Activated T-helper 2 cell treated with anti-CD3 and anti-CD28 coated beads, Interferon-gamma antibody, Interleukin-2, Interleukin-4, amounts not matched to agents 10 μg/mL and 5 μg/mL and 100 μg/mL, durations not matched to agents 14 hours and 24 hours and 36 hours (primary cell): ENCODE results near the gene LONP2. TPM values are rescaled to one million over a fixed set of nuclear protein-coding genes. Genes with fewer than 3 reads are reported as not detected.
A peak's percentile ranks its signal among the peaks of the same experiment; 100 is the strongest.
"Not testable (repeated sequence)": the region's sequence is repeated elsewhere in the genome, so short reads cannot be mapped to it uniquely, and the experiment has no call there.

ENCODE experiments used
- DNase-seq: peaks from one replicate; pipeline ENCODE4 v3.0.0; 2021; ENCODE audit warnings: low spot score
- H3K27ac Mint-ChIP-seq: one replicate; pipeline ENCODE4 v1.8.0; 2021; ENCODE audit warnings: mixed read lengths
- H3K27me3 Mint-ChIP-seq: one replicate; pipeline ENCODE4 v1.8.0; 2021; ENCODE audit warnings: low read depth, mixed read lengths
- H3K36me3 Mint-ChIP-seq: one replicate; pipeline ENCODE4 v1.8.0; 2021; ENCODE audit warnings: low read depth, mixed read lengths
- H3K4me1 Mint-ChIP-seq: one replicate; pipeline ENCODE4 v1.8.0; 2021; ENCODE audit warnings: low read depth, mixed read lengths
- H3K4me3 Mint-ChIP-seq: one replicate; pipeline ENCODE4 v1.8.0; 2021; ENCODE audit warnings: low read depth, mild to moderate bottlenecking, moderate library complexity, mixed read lengths
- H3K9me3 Mint-ChIP-seq: one replicate; pipeline ENCODE4 v1.8.0; 2021; ENCODE audit warnings: mixed read lengths
- intact Hi-C: fragments of 100-400 bp; cut with micrococcal nuclease; formaldehyde crosslinking; loops from one replicate; pipeline ENCODE4 v1.15.1; 2023
- total RNA-seq: library from RNA; stranded (reverse); gene quantifications from 2 replicates; pipeline ENCODE4 v1.2.3, GENCODE V29; 2022

Gene LONP2
- total RNA-seq, 1 donor from 2014 or later: 54.2 TPM

DNA sequence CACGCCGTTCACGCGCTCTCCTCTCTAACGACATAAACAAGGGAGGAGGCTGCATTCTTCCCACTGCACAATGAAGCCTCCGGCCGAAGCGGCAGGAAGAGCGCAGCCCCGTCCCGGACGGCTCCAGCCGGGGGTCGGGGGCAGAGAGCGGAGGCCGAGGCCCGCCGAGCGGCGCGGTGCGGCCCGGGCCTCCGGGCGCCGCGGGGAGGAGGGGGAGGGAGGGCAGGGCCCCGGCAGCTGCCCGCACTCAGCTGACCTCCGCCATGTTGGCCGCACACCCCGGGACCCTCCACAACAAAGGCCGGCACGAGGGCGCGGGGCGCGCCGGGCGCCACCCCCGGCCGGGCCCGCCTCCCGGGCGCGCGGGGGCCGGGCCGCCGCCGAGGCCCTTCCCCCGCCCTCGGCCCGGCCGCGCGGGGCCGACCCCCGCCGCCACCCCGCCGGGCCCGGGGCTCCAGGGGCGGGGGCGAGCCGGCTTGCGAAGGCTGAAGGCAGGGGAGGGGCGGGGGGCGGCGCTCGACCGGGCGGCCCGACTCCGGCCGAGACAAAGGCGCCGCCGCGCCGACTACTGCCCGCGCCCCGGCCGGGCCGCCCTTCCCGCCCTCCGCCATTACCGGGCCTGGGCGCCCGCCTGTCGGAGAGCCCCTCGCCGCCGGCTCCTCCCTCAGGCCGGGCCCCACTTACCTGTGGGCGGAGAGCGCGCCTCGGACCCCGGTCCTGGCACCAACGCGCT lies 140.6 kb downstream of the LONP2 start:
- intact Hi-C loops: loop anchor here (2.0 to 5.0 kb wide), 4 partner anchors 73 to 1557 kb away; no protein-coding TSS in a partner anchor
- peak overlapping the region; percentile 94 for H3K4me3 Mint-ChIP-seq
- peak overlapping the region; percentile 88 for H3K27ac Mint-ChIP-seq
- H3K9me3 Mint-ChIP-seq: no peaks in the 10 kb centered on the region
- DNase-seq: peak; percentile 26
- H3K27me3 Mint-ChIP-seq: no peaks in the 10 kb centered on the region
- H3K36me3 Mint-ChIP-seq: no peaks in the 10 kb centered on the region
- peaks cover 27% of the 10 kb centered on the region for H3K4me1 Mint-ChIP-seq

DNA sequence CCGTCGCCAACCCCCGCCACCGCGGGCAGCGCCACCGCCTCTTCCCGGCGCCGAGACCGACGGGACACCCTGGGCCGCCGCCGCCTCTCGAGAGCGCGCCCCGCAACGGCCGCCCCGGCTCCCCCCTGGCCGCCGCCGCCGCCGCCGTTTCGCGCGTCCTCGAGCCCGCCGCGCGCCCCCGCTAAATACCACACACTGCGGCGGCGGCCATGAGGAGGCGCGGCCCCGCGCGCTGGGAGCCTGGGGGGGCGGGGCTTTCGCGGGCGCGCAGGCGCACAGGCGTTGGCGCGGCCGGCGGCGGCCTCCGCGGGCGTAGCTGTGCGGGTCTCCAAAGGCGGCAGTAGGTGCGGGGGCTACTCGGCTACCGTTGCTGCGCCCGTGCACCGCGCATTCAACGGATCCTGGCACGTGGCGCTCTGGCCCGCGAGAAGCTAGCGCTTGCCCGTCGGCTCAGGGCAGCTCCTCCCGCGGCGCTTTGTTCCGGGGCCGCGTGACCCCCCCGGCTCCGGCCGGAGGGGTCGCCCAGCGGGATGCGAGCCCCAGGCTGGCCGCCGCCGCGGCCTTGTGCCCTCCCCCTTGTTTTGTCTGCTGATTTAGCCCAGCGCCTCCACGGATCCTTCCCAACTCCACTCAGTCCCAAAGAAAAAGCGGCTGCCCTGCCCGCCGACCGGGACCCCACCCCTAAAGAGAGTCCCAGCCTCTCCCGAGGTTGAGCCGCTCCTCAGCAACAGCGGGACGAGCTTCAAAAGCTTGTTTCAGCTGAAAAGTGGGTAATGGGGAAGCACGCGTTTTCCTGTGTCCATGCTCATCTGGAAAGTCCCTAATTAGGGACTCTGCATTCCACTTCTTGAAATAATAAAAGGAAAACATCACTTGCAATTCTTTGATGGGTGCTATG lies 141.4 kb downstream of the LONP2 start, which contains the start of gene SIAH1:
TSS of gene SIAH1 (minus strand) at position 161 of the 898 bp plus-strand sequence. CDS start 22,985 bp downstream, outside the sequence.
- Mint-ChIP-seq H3K4me1 (peaks cover 23% of the 10 kb centered on the region), H3K27ac (peak within 1 kb of the TSS; percentile 92), H3K27me3 (no peaks in the 10 kb centered on the region), H3K36me3 (no peaks in the 10 kb centered on the region), H3K9me3 (no peaks in the 10 kb centered on the region), H3K4me3 (peak within 1 kb of the TSS; percentile 94)
- intact Hi-C loops: loop anchor here (2.0 to 5.0 kb wide), 3 partner anchors 72 to 227 kb away; no protein-coding TSS in a partner anchor
- peak; percentile 86 for DNase-seq

DNA sequence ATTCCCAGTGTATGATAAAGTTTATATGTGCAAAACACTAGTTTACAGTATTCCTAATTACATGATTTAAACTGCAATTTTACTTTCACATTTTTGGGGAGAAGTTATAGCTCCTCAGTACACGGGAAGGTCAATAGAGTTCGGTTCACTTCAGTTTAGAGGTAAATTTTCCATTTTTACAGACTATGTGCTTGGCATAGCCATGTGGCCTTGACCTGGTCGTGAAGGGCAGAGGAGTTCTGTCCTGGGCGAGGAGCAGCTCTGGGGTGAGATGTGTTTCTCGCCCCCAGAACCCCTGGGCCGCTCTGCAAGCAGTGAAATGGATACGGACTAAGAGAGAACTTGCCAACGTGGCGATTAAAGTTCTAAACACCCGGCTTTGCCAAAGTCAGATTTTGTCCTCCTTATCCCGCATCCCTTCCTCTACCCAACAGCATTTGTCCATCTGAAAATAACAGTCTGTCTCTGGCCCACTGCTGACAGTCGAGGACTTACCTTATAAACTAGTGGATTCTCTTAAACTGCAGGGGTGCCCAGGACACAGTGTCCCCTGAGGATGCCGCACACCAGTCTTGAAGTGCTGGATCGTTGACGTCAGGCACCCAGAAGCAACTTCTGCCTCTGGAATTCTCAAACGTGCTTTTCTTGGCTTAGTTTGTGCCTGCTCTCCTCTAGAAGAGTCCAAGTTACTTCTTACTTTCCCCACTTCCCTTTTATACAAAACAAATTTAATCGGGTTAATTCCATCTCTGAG lies 142.6 kb downstream of the LONP2 start:
- no peaks in the 10 kb centered on the region for H3K9me3 Mint-ChIP-seq
- intact Hi-C loops: loop anchor here (5.0 kb wide), 2 partner anchors 71 to 171 kb away; no protein-coding TSS in a partner anchor
- H3K4me1 Mint-ChIP-seq: peaks cover 16% of the 10 kb centered on the region
- peak overlapping the region; percentile 22 for H3K4me3 Mint-ChIP-seq
- no peak for DNase-seq
- no peaks in the 10 kb centered on the region for H3K27me3 Mint-ChIP-seq
- no peaks in the 10 kb centered on the region for H3K36me3 Mint-ChIP-seq
- no peak overlapping the region for H3K27ac Mint-ChIP-seq

DNA sequence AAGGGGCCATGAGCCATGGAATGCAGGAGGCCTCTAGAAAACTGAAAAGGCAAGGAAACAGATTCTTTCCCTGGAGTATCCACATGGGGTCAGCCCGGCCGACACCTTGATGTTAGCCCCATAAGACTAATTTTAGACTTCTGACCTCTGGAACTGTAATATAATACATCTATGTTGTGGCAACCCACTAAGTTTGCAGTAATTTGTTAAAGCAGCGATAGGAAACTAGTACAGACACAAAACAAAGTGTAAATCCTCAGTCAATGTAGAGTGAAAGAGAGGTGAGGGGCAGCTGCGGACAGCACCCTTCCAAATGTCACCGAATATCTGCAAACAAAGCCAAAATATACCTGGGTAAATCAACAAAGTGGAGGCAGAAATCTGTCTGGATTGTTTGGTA lies 148.3 kb downstream of the LONP2 start:
- no peaks in the 10 kb centered on the region for H3K9me3 Mint-ChIP-seq
- intact Hi-C loops: no loop called here
- no peak overlapping the region for H3K4me3 Mint-ChIP-seq
- no peaks in the 10 kb centered on the region for H3K27me3 Mint-ChIP-seq
- no peak overlapping the region for H3K27ac Mint-ChIP-seq
- no peaks in the 10 kb centered on the region for H3K36me3 Mint-ChIP-seq
- H3K4me1 Mint-ChIP-seq: peaks cover 5% of the 10 kb centered on the region
- DNase-seq: no peak

DNA sequence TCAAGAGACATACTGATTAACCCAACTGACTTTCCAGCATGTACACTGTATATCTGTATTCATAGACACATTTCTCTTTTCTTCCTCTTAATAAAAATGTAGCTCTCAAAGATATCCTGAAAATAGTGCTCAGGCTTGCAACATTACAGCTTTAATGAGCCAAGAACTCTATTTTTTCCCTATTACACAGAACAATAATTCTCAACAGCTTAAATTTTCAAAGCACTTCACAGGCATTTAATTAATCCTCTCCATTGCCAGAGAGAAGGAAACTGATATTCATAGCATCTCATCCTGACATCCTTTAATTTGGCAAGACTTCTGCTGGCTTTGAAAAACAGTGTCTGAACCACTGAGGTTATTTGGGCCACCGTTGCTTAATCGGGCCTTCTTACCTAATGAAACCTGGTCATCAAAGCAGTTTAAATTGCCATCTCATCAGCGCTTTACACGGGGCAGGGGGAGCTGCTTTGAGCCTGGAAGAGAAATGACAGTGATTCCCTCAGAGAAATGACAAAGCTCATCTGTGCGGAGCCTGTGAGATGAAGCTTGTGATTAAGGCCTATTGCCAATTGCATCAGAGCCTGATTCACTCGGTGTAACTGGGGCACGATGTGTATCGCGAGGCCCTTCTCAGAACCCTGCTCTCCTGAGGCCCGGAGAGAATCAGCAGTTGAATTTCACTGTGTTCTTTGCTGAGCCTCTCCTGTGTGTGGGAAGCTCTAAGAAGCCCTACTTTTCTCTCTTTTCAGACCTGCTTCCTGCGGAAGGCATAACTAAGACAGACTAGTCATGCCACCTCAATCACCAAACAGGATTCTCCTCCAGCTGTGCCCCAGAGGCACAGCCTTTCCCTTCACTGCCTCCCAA lies 149.6 kb downstream of the LONP2 start:
- no peak overlapping the region for H3K4me3 Mint-ChIP-seq
- DNase-seq: no peak
- peaks cover 5% of the 10 kb centered on the region for H3K4me1 Mint-ChIP-seq
- H3K9me3 Mint-ChIP-seq: no peaks in the 10 kb centered on the region
- H3K27ac Mint-ChIP-seq: peak overlapping the region; percentile 29
- H3K27me3 Mint-ChIP-seq: no peaks in the 10 kb centered on the region
- no peaks in the 10 kb centered on the region for H3K36me3 Mint-ChIP-seq
- intact Hi-C loops: no loop called here

DNA sequence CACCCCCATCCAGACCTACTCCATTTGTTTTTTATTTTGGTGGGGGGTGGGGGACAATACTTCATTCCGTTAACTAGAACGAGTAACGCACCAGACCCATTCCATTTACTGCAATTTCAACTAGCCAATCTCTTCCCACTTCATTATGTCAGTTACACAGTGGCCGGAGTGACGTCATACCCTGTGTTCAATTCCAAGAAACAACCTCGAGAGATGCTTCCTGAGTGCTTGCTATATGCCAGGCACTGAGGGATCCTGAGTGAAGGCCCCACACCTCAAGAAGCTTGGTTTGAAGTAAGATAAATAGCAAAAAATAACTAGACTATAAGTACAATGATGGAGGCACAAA lies 150.2 kb downstream of the LONP2 start:
- intact Hi-C loops: no loop called here
- Mint-ChIP-seq H3K36me3 (no peaks in the 10 kb centered on the region), H3K4me1 (peaks cover 5% of the 10 kb centered on the region), H3K27ac (peak overlapping the region; percentile 29), H3K4me3 (no peak overlapping the region), H3K9me3 (no peaks in the 10 kb centered on the region), H3K27me3 (no peaks in the 10 kb centered on the region)
- DNase-seq: no peak

DNA sequence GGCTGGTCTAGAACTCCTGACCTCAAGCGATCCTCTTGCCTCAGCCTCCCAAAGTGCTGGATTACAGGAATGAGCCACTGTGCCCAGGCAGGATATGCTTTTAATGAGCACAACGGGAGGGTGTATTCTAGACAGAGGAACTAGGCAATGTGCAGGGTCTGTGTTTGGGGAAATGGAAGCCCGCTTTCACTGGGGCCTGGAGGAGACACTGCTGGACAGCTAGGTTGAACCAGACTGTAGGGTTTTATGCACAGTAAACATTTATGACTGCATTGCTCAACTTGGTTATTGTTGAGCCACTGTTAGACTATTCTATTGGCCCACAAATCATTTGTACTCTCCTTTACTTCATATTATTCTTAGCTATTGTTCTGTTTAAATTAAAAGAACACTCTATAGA lies 151.3 kb downstream of the LONP2 start:
- intact Hi-C loops: no loop called here
- H3K36me3 Mint-ChIP-seq: no peaks in the 10 kb centered on the region
- no peaks in the 10 kb centered on the region for H3K27me3 Mint-ChIP-seq
- no peak overlapping the region for H3K27ac Mint-ChIP-seq
- no peaks in the 10 kb centered on the region for H3K9me3 Mint-ChIP-seq
- DNase-seq: no peak
- peaks cover 5% of the 10 kb centered on the region for H3K4me1 Mint-ChIP-seq
- H3K4me3 Mint-ChIP-seq: no peak overlapping the region

DNA sequence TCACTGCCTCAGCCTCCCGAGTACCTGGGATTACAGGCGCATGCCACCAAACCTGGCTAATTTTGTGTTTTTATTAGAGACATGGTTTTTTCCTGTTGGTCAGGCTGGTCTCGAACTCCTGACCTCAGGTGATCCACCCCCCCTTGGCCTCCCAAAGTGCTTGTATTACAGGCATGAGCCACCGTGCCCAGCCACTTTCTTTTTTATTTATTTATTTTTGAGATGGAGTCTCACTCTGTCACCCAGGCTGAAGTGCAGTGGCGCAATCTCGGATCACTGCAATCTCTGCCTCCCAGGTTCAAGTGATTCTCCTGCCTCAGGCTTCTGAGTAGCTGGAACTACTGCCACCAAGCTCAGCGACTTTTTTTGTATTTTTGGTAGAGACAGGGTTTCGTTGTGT lies 158.4 kb downstream of the LONP2 start:
- H3K27me3 Mint-ChIP-seq, H3K9me3 Mint-ChIP-seq, intact Hi-C loops, DNase-seq, H3K4me1 Mint-ChIP-seq, H3K27ac Mint-ChIP-seq, H3K4me3 Mint-ChIP-seq, H3K36me3 Mint-ChIP-seq: not testable (repeated sequence)

DNA sequence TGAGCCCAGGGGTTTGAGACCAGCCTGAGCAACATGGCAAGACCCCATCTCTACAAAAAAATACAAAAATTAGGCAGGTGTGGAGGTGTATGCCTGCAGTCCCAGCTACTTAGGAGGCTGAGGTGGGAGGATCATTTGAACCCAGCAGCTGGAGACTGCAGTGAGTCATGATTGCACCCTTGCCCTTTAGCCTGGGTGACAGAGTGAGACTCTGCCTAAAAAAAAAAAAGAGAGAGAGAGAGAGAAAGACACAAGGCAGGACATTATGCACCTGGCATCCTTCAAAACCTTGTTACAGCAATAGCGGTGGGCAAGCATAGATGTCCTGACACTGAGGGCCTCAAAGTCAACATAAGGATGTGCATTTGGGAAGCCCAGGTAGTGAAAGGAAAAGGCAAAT lies 161.1 kb downstream of the LONP2 start:
- no peaks in the 10 kb centered on the region for H3K36me3 Mint-ChIP-seq
- peaks cover 3% of the 10 kb centered on the region for H3K4me1 Mint-ChIP-seq
- intact Hi-C loops: no loop called here
- no peak for DNase-seq
- no peak overlapping the region for H3K4me3 Mint-ChIP-seq
- H3K27ac Mint-ChIP-seq: no peak overlapping the region
- H3K9me3 Mint-ChIP-seq: no peaks in the 10 kb centered on the region
- H3K27me3 Mint-ChIP-seq: peaks cover 6% of the 10 kb centered on the region

DNA sequence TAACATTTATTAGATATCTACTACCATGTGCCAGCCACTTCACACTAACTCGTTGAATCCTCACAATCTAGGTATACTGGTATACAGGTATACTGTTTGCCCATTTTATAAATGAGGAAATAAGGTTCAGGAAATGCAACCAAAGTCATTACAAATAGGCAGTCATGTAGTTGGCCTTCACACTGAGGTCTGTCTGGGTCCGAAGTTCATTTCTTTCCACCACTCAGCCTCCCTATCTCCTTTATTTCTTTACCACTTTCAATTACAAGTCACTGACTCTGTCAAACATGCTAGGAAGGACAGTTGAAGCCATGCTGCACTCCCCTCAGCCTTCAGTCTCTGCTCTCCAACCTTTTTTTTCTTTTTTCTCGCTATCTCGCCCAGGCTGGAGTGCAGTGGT lies 161.8 kb downstream of the LONP2 start:
- H3K27me3 Mint-ChIP-seq: peaks cover 6% of the 10 kb centered on the region
- DNase-seq: no peak
- no peaks in the 10 kb centered on the region for H3K9me3 Mint-ChIP-seq
- no peak overlapping the region for H3K4me3 Mint-ChIP-seq
- intact Hi-C loops: no loop called here
- peaks cover 3% of the 10 kb centered on the region for H3K4me1 Mint-ChIP-seq
- H3K27ac Mint-ChIP-seq: no peak overlapping the region
- no peaks in the 10 kb centered on the region for H3K36me3 Mint-ChIP-seq
